GM12878 (cell line): Measurements from ENCODE around the gene RANBP1. TPM values are rescaled to one million over a fixed set of nuclear protein-coding genes. Genes with fewer than 3 reads are reported as not detected.

ENCODE experiments used
- ATAC-seq: fragments of 200-7000 bp; cut with Tn5 transposase; 3 replicates; pipeline ENCODE4 v1.9.1; 2020; ENCODE audit warnings: mild to moderate bottlenecking, moderate library complexity
- BruUV-seq: library from RNA; stranded (reverse); fragments of 400-500 nt; replicated peaks from 2 replicates; lab custom pipeline; 2021; lab: Mats Ljungman, UMichigan
- CTCF ChIA-PET: fragments of 300-600 bp; sonication (Branson Sonifier 250); formaldehyde crosslinking; extraction: SDS; loops from one replicate; lab custom pipeline; 2021; ENCODE audit warnings: inconsistent platforms; lab: Yijun Ruan, JAX
- POLR2A ChIA-PET: fragments of 350-600 bp; formaldehyde crosslinking; extraction: SDS; loops from one replicate; lab custom pipeline; 2021; ENCODE audit warnings: inconsistent platforms; lab: Charles Lee
- RAD21 ChIA-PET: fragments of 300-600 bp; sonication (Branson Sonifier 250); formaldehyde crosslinking; loops from one replicate; lab custom pipeline; 2023; ENCODE audit warnings: antibody characterized with exemption; ENCODE audit not compliant: unreplicated experiment; lab: Charles Lee
- SMC1A ChIA-PET: fragments of 300-600 bp; sonication (Branson Sonifier 250); formaldehyde crosslinking; loops from one replicate; lab custom pipeline; 2023; ENCODE audit not compliant: unreplicated experiment, uncharacterized antibody; lab: Charles Lee
- DNase-seq: peaks from one replicate; pipeline ENCODE4 v3.0.0-alpha.2; 2011; ENCODE audit warnings: low read depth, low spot score
- FAIRE-seq: peaks from 3 replicates; lab custom pipeline; 2011; peaks lifted over from hg19 to GRCh38; lab: Jason Lieb, UNC
- H2AFZ ChIP-seq: 2 replicates; pipeline ENCODE4 v1.6.0; 2011; ENCODE audit warnings: low read depth, low read length, control low read depth; ENCODE audit not compliant: control insufficient read depth
- H3K27ac ChIP-seq: 2 replicates; pipeline ENCODE4 v1.5.1; 2011; ENCODE audit warnings: control low read depth; ENCODE audit not compliant: control insufficient read depth, insufficient read depth
- H3K27me3 ChIP-seq, 2 experiments: replicated peaks in 1 of 2; 2 replicates each; pipeline versions ENCODE4 v1.6.0 to v1.6.1; 2011; ENCODE audit warnings: low read length in 1 of 2; ENCODE audit not compliant: control insufficient read depth in 2 of 2, insufficient read depth in 2 of 2
- H3K36me3 ChIP-seq, 2 experiments: 2 replicates each; pipeline ENCODE4 v1.5.1; 2011; ENCODE audit warnings: low read length in 1 of 2; ENCODE audit not compliant: control insufficient read depth in 2 of 2, insufficient read depth in 2 of 2
- H3K4me1 ChIP-seq: 2 replicates; pipeline ENCODE4 v1.6.1; 2011; ENCODE audit warnings: mild to moderate bottlenecking, low read length, moderate library complexity, mixed read lengths; ENCODE audit not compliant: control insufficient read depth, insufficient read depth
- H3K4me2 ChIP-seq: 2 replicates; pipeline ENCODE4 v1.6.0; 2011; ENCODE audit warnings: control low read depth; ENCODE audit not compliant: control insufficient read depth, insufficient read depth
- H3K4me3 ChIP-seq: fragments of 200-600 bp; sonication (generic); 2 replicates; pipeline ENCODE4 v1.5.1; 2016
- H3K79me2 ChIP-seq: 2 replicates; pipeline ENCODE4 v1.6.0; 2011; ENCODE audit warnings: low read length; ENCODE audit not compliant: control insufficient read depth, insufficient read depth
- H3K9ac ChIP-seq: 2 replicates; pipeline ENCODE4 v1.8.0; 2011; ENCODE audit warnings: low read length, control low read depth, mixed read lengths; ENCODE audit not compliant: control insufficient read depth, insufficient read depth
- H3K9me3 ChIP-seq: replicated peaks from 3 replicates; pipeline ENCODE4 v1.5.1; 2011; ENCODE audit warnings: mild to moderate bottlenecking, low read length; ENCODE audit not compliant: control insufficient read depth, insufficient read depth
- H4K20me1 ChIP-seq: 2 replicates; pipeline ENCODE4 v1.6.0; 2011; ENCODE audit not compliant: control insufficient read depth, insufficient read depth
- ATF7 ChIP-seq: fragments of 450-650 bp; IDR thresholded peaks from 2 replicates; pipeline ENCODE4 v1.6.1; 2016; ENCODE audit warnings: low read depth, mild to moderate bottlenecking
- BMI1 ChIP-seq: fragments of 450-650 bp; IDR thresholded peaks from 2 replicates; pipeline ENCODE4 v1.6.1; 2016; ENCODE audit warnings: mild to moderate bottlenecking, moderate library complexity, borderline replicate concordance
- DPF2 ChIP-seq: fragments of 450-650 bp; IDR thresholded peaks from 2 replicates; pipeline ENCODE4 v1.6.1; 2017; ENCODE audit warnings: mild to moderate bottlenecking
- ELK1 ChIP-seq: IDR thresholded peaks from 2 replicates; pipeline ENCODE4 v1.6.1; 2012; ENCODE audit warnings: low read depth, low read length, improper control_type of control experiment
- FOS ChIP-seq: IDR thresholded peaks from 3 replicates; pipeline ENCODE4 v1.6.1; 2011; ENCODE audit warnings: borderline replicate concordance; ENCODE audit not compliant: insufficient read length; ENCODE audit errors: extremely low read depth
- MEF2B ChIP-seq: fragments of 450-650 bp; IDR thresholded peaks from 2 replicates; pipeline ENCODE4 v1.6.1; 2018; ENCODE audit warnings: mild to moderate bottlenecking, moderate library complexity; ENCODE audit not compliant: partially characterized antibody, poor library complexity, severe bottlenecking
- MLLT1 ChIP-seq: fragments of 450-650 bp; IDR thresholded peaks from 2 replicates; pipeline ENCODE4 v1.6.1; 2016; ENCODE audit warnings: mild to moderate bottlenecking
- MTA2 ChIP-seq: fragments of 450-650 bp; IDR thresholded peaks from 2 replicates; pipeline ENCODE4 v1.6.1; 2016; ENCODE audit warnings: low read depth, mild to moderate bottlenecking, moderate library complexity
- NR2C1 ChIP-seq: fragments of 450-650 bp; IDR thresholded peaks from 2 replicates; pipeline ENCODE4 v1.6.1; 2017; ENCODE audit warnings: antibody characterized with exemption, mild to moderate bottlenecking, moderate library complexity
- SKIL ChIP-seq: fragments of 450-650 bp; IDR thresholded peaks from 2 replicates; pipeline ENCODE4 v1.6.1; 2017; ENCODE audit warnings: mild to moderate bottlenecking, low read depth, inconsistent platforms; ENCODE audit not compliant: poor library complexity, severe bottlenecking
- SMAD5 ChIP-seq: IDR thresholded peaks from 2 replicates; pipeline ENCODE4 v1.6.1; 2016; ENCODE audit warnings: antibody characterized with exemption, low read depth
- USF2 ChIP-seq: IDR thresholded peaks from 2 replicates; pipeline ENCODE4 v1.6.1; 2011; ENCODE audit warnings: low read depth, low read length, improper control_type of control experiment, borderline replicate concordance
- WGBS: methylation state at CpG from one replicate; pipeline ENCODE4 v1.1.6; 2016; ENCODE audit warnings: low lambda C conversion rate; ENCODE audit not compliant: insufficient replicate concordance, insufficient coverage; ENCODE audit errors: missing lambda C conversion rate; 5-methylcytosine and 5-hydroxymethylcytosine counted together
- in situ Hi-C: fragments of 300-500 bp; cut with MboI; formaldehyde crosslinking; loops from 9 replicates; pipeline ENCODE4 v1.14.3; 2018; ENCODE audit warnings: mixed read lengths
- intact Hi-C: fragments of 100-400 bp; cut with micrococcal nuclease; formaldehyde crosslinking; loops from one replicate; pipeline ENCODE4 v1.14.2; 2022; ENCODE audit not compliant: unreplicated experiment
- polyA plus RNA-seq, 11 experiments: library from polyadenylated mRNA; depleted of rRNA in 4 of 11; unstranded in 6 of 11; stranded (reverse) in 5 of 11; fragments of >200 nt; fragmentation: Nextera tagmentation in 4 of 11; fragmentation: Illumina TruSeq in 1 of 11; extraction: Ambion mirVana in 4 of 11; extraction: Trizol in 1 of 11; gene quantifications; 1 replicate in 1 of 11; 2 replicates in 10 of 11; pipeline versions ENCODE4 v1.2.1 to v1.2.3, GENCODE V29; 2011 to 2016; ENCODE audit warnings: inconsistent platforms in 2 of 11, missing spikeins in 2 of 11, low read depth in 1 of 11
- total RNA-seq, 4 experiments: library from RNA; depleted of rRNA in 3 of 4; stranded (reverse); fragments of >200 nt in 3 of 4; fragmentation: Illumina TruSeq in 1 of 4; extraction: Trizol in 1 of 4; gene quantifications; 2 replicates each; pipeline versions ENCODE4 v1.2.1 to v1.2.3, GENCODE V29; 2013 to 2021

RANBP1 gene
- total and polyA plus RNA-seq, 10 of the 15 experiments (the other 5 are each of a cell fraction or from before 2014, with no cell fraction given): 55.3 to 808 (median 394) TPM

- TF ChIP-seq MEF2B (no peak), USF2 (no peak), SKIL (no peak), MTA2 (no peak), ELK1 (no peak)
Observed at GRCh38 chr22:20140107-20140445, 24.2 kb downstream of the RANBP1 start (continued).

- Histone ChIP-seq H2AFZ (no peak overlapping the region), H3K79me2 (no peaks in the 10 kb centered on the region), H3K27me3 (no peaks in the 10 kb centered on the region), H3K9ac (no peak overlapping the region), H3K4me3 (no peak overlapping the region), H3K27ac (no peak overlapping the region), H3K36me3 (no peaks in the 10 kb centered on the region; a peak in 1 of 4 replicates), H4K20me1 (no peaks in the 10 kb centered on the region), H3K4me1 (no peaks in the 10 kb centered on the region; the same call in 1 of the 2 replicates), H3K9me3 (no peaks in the 10 kb centered on the region), H3K4me2 (no peak overlapping the region)
- 81% methylated on average over 14 of the region's 17 CpGs for WGBS
- FAIRE-seq (no peak), DNase-seq (no peak), ATAC-seq (no peak)
- POLR2A ChIA-PET: no interaction called here
- SMC1A ChIA-PET: no interaction called here
- CTCF ChIA-PET: no interaction called here
- RAD21 ChIA-PET: no interaction called here
- in situ Hi-C loops: no loop called here
- no TSS peak for BruUV-seq
- intact Hi-C loops: no loop called here
- no peak for TF ChIP-seq BMI1
- TF ChIP-seq SMAD5: no peak
- TF ChIP-seq DPF2: no peak
- no peak for TF ChIP-seq NR2C1
- no peak for TF ChIP-seq FOS
- TF ChIP-seq MEF2B: no peak
- TF ChIP-seq ATF7: no peak
- TF ChIP-seq MLLT1: no peak
Observed at GRCh38 chr22:20140521-20140964, 24.6 kb downstream of the RANBP1 start.
